Type B pancreatic cell (in vitro differentiated cells): ENCODE measurements around the gene ARHGDIB. TPM values are rescaled to one million over a fixed set of nuclear protein-coding genes. Genes with fewer than 3 reads are reported as not detected.

Experiments
- DNase-seq: peaks from one replicate; pipeline ENCODE4 v3.0.0; 2021; ENCODE audit warnings: mixed read lengths; ENCODE audit not compliant: unreplicated experiment; ENCODE audit errors: extremely low spot score
- H3K27ac Mint-ChIP-seq: 2 replicates; pipeline ENCODE4 v1.8.0; 2021; ENCODE audit warnings: mild to moderate bottlenecking, mixed read lengths
- H3K27me3 Mint-ChIP-seq: 2 replicates; pipeline ENCODE4 v1.8.0; 2021; ENCODE audit warnings: mixed read lengths
- H3K36me3 Mint-ChIP-seq: 2 replicates; pipeline ENCODE4 v1.8.0; 2021; ENCODE audit warnings: mixed read lengths
- H3K4me1 Mint-ChIP-seq: one replicate; pipeline ENCODE4 v1.8.0; 2021; ENCODE audit warnings: mixed read lengths; ENCODE audit not compliant: unreplicated experiment
- H3K4me3 Mint-ChIP-seq: 2 replicates; pipeline ENCODE4 v1.8.0; 2021; ENCODE audit warnings: mild to moderate bottlenecking, mixed read lengths
- H3K9me3 Mint-ChIP-seq: 2 replicates; pipeline ENCODE4 v1.8.0; 2021; ENCODE audit warnings: mixed read lengths
- CTCF ChIP-seq: fragments of 200-600 bp; sonication (generic); conservative IDR thresholded peaks from 2 replicates; pipeline ENCODE4 v1.5.0; 2021; ENCODE audit warnings: antibody characterized with exemption, mild to moderate bottlenecking
- total RNA-seq: library from RNA; stranded (reverse); gene quantifications from 2 replicates; pipeline ENCODE4 v1.2.1, GENCODE V29; 2021; ENCODE audit warnings: low replicate concordance

Gene ARHGDIB
- total RNA-seq, 1 donor from 2014 or later = 17.0 TPM

- Mint-ChIP-seq H3K4me3 (no peak overlapping the region), H3K36me3 (no peaks in the 10 kb centered on the region), H3K9me3 (no peaks in the 10 kb centered on the region), H3K4me1 (peaks cover 5% of the 10 kb centered on the region), H3K27me3 (peaks cover 11% of the 10 kb centered on the region), H3K27ac (peak overlapping the region; percentile 0)
- DNase-seq = no peak
- peak; percentile 89 for TF ChIP-seq CTCF
Observed at GRCh38 chr12:14995583-14996425, 34.4 kb upstream of the ARHGDIB start.

DNA sequence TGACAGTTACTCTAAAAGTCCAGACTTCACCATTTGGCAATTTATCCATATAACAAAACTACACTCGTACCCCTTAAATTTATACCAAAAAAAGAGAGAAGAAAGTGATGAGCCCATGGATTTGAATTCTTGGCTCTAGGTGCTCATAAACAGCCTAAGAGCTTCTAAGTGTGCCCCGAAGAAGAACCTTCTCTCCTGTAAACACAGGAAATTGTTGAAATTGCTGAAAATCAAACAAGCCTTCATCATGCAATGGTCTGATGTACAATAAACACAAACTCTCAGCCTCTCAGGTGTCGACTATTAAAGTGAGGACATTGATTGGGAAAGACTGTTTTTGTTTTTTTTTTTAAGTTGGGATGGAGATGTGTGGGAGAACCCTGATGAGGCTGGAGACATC lies 33.2 kb upstream of the ARHGDIB start:
- H3K4me3 Mint-ChIP-seq = no peak overlapping the region
- H3K4me1 Mint-ChIP-seq = peaks cover 5% of the 10 kb centered on the region
- H3K27ac Mint-ChIP-seq = no peak overlapping the region
- H3K27me3 Mint-ChIP-seq = peaks cover 5% of the 10 kb centered on the region
- H3K9me3 Mint-ChIP-seq = no peaks in the 10 kb centered on the region
- TF ChIP-seq CTCF = no peak
- no peaks in the 10 kb centered on the region for H3K36me3 Mint-ChIP-seq
- DNase-seq = no peak

- H3K36me3 Mint-ChIP-seq = peaks cover 3% of the 10 kb centered on the region
- H3K27me3 Mint-ChIP-seq = no peaks in the 10 kb centered on the region
- H3K9me3 Mint-ChIP-seq = no peaks in the 10 kb centered on the region
- no peak for TF ChIP-seq CTCF
- no peak for DNase-seq
- no peak overlapping the region for H3K4me3 Mint-ChIP-seq
- no peak overlapping the region for H3K27ac Mint-ChIP-seq
- H3K4me1 Mint-ChIP-seq = no peaks in the 10 kb centered on the region
Observed at GRCh38 chr12:14993537-14994266, 32.3 kb upstream of the ARHGDIB start.

DNA sequence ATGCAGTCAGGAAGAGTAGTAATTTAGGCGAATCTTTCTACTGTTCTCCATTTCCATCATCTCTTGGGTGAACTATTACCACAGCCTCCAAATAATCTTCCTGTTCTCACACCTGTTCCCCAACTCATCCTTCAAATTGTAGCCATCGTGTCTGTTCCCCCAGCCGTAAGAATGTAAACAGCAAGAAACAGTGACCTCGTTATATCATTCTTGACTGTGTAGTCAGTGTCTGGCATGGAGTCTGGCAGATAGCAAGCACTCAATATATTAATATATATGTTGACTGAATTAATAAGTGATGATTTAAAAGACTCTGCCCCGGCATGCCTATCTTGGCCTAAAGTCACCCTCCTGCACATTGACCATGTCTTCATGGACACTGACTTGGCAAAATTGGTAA lies 31.7 kb upstream of the ARHGDIB start:
- no peak overlapping the region for H3K27ac Mint-ChIP-seq
- no peaks in the 10 kb centered on the region for H3K4me1 Mint-ChIP-seq
- no peak overlapping the region for H3K4me3 Mint-ChIP-seq
- peaks cover 9% of the 10 kb centered on the region for H3K36me3 Mint-ChIP-seq
- TF ChIP-seq CTCF = no peak
- no peak for DNase-seq
- no peaks in the 10 kb centered on the region for H3K27me3 Mint-ChIP-seq
- no peaks in the 10 kb centered on the region for H3K9me3 Mint-ChIP-seq

DNA sequence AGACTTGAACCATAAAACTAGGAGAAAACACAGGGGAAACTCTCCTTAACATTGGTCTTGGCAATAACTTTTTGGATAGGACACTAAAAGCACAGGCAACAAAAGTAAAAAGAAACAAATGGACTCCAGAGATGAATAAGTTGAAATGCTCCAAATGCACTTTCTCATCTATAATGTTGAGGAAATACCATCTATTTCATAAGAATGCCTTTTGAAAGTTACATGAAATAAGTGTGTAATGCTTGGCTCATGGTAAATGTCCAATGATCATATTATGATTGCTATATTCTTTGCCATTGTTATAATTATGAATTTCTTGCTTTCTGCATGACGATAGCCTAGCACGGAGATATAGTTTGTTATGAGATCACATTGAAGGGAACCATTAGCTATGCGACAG lies 31.3 kb upstream of the ARHGDIB start:
- no peaks in the 10 kb centered on the region for H3K4me1 Mint-ChIP-seq
- no peak overlapping the region for H3K27ac Mint-ChIP-seq

More for the DNA sequence above, 31.3 kb upstream of the ARHGDIB start:
- TF ChIP-seq CTCF = no peak
- Mint-ChIP-seq H3K36me3 (peaks cover 11% of the 10 kb centered on the region), H3K4me3 (no peak overlapping the region), H3K9me3 (no peaks in the 10 kb centered on the region), H3K27me3 (no peaks in the 10 kb centered on the region)
- DNase-seq = no peak
